HuH-7 (cell line): ENCODE results near the gene MPZ.
"Not testable (repeated sequence)": the region's sequence is repeated elsewhere in the genome, so short reads cannot be mapped to it uniquely, and the experiment has no call there.

Experiments used
- DNase-seq: peaks from one replicate; pipeline ENCODE4 v3.0.0; 2011; ENCODE audit warnings: low spot score

MPZ gene

DNA sequence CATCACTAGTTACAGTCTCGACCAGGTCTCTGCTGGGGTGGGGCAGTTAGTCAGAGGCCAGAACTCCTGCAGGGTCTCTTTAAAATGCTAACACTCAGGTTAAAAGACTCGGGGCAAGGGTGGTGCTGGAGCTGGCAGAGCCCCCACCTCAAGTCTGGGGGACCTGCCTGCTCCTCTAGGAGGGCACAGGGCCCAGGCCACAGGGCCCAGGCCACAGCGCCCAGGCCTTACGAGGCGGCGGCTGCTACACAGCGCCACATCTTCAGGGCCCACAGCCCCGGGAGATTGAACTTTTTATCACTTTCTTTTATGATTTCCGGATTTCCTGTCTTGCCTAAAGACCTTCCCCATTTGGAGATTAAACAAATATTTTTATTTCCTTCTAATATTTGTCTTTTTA lies 10.4 kb downstream of the MPZ start:
- no peak for DNase-seq

DNA sequence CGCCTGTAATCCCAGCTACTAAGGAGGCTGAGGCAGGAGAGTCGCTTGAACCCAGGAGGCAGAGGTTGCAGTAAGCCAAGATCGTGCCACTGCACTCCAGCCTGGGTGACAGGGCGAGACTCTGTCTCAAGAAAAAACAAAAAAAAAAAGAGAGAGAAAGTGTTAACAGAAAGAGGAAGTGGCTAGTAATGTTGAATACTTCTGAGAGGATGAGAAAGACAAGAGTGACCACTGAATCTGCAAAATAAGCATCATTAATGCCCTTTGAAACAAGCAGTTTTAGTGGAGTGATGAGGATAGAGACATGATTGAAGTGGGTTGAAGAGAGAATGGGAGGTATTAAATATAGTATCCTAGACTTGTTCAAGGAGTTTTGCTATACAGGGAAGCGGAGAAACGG lies 11.7 kb downstream of the MPZ start:
- no peak for DNase-seq

DNA sequence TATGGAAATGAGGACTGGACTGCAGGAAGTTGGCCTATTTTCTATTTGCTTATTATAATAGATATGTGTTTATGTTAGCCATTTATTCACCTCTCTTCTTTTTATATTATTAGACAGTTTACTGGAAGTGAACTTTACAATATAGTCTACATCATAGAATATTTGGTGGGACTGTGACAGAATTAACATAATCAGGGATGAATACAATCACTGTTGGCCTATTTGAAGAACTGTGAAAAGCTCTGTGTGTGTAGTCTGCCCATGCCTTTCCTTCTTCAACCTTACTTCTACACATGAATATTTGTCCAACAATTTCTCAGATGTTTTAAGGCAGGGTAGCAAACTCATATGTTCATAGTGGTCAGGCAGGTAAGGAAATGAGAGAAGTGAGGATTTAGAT lies 12.4 kb downstream of the MPZ start:
- DNase-seq, result no peak

DNA sequence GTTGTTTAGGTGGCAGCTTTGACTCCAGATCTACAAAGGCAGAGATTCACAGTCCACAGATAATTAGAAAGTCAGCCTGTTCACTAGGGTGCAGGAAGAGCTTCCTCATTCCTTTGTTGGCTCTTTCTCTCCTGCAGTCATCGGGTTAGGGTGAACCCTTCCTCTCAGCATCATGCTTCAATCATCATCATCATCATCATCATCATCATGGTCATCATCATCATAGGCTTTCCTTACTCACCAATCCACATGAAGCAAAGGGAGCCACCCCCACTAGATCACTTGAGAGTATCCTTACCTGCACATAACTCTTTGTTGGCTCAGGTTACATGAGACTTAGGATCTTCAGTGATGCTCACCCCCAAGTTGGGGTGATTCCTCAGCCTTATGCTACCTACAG lies 19.0 kb downstream of the MPZ start:
- no peak for DNase-seq

DNA sequence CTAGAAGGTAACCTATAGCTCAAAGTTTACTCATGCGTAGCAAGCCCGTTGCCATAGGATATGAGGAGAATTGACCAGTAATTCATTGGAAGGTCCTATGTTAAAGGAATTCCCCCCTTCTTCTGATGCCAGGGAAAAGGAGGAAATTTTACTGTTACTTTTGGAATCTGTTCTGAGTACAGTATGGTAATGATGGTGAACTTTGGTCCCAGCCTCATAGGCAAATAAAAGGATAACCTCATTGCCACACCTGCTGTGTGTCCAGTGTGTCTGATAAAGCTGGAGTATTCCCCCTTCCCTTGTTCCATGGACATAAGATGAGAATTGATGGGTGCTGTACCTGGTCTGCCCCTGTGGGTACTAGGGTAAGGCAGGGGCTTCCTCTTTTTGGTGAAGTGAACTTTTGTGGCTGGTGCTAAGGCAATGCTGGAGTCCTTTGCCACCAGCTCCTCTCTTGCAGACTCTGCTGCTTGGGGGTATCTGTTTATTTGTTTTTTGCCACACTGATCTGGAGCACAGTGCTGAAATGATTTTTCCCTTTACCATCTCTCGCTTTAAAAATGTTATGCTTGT lies 22.2 kb downstream of the MPZ start:
- peak; percentile 38 for DNase-seq

DNA sequence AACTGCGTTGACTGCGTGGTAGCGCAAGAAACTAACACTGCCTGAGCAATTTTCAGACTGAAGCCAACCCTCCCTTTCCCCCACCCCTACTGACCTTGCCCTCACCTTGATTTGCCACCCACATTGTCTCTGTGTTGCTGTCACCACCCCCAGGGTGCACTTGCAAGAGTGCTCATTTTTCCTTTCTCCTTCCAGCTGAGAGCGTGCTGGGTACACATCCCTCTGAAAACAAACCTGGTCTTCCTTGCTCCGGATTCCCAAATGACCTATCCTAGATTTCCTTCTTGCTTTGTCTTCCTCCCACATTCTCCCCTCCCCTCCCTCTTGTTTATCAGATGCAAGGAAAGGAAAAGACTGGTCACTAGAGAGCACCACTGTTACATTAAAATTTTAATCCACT lies 24.2 kb downstream of the MPZ start:
- DNase-seq, result no peak

DNA sequence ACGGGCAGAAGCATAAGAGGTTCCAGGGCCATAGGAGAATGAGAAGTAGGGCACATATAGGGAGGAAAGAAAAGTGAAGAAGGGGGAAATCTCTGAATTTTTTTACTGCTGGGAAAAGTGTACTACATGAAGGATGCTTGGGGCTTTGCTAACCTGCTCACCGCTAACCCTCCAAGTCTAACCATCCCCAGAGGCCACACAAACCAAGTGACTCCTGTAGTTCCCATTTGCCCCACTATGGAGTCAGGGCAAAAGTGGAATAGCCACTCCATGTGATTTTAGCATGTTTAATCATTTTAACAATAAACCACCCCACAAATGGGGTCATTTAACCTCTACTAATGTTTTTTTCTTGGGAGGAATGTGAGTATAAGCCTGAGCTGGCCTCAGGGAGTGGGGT lies 24.7 kb downstream of the MPZ start:
- no peak for DNase-seq

DNA sequence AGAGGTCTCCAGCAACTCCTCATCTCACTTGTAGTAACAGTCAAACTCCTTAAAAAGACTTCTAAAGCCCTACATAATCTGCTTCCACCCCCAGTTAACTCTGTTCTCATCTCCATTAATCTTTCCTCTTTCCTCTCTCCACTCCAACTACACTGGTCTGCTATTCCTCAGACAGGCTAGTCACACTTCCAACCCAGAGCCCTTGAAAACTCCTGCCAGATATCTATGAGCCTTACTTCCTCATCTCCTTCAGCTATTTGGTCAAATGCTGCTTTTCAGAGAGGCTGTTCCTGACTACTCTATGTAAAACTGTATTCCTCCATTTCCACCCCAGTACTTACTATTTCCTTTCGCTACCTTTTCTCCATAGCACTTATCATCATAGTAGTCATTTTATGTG lies 26.8 kb downstream of the MPZ start:
- no peak for DNase-seq

DNA sequence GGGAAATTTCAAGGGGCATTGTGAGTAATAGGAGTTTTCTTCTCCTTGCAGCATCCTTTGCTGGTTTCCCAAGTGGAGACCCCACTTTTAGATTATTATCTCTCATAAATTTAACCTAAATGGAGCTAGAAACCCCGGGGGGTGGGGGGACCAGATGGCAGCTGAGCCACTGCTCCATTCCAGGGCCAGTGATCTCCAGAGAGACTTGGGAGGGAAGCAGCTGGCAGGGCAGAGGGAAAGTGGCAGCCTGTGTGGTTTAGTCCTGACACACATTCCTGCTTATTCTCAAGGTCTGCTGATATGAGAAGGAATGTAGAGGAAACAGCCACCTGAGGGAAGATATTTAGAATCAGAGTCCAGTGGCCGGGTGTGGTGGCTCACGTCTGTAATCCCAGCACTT lies 34.9 kb downstream of the MPZ start:
- no peak for DNase-seq

DNA sequence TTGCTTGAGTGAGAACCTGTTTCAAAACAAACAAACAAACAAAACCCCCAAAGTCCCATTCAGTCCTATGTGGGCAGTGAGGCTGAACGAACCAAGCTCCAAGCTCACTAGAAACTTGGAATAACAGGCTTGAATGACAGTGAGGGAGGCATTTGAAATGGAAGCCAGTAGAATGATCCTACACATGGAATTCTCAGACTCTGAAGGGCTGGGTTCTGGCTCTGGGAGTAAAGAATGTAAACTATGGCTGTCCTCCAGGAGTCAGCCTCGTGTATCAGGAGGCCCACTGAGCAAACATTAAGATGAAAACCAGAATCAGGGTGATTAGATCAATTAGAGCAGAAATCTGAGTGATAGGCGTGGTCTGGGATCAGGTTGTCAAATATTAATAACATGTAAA lies 36.4 kb downstream of the MPZ start:
- DNase-seq, result no peak

DNA sequence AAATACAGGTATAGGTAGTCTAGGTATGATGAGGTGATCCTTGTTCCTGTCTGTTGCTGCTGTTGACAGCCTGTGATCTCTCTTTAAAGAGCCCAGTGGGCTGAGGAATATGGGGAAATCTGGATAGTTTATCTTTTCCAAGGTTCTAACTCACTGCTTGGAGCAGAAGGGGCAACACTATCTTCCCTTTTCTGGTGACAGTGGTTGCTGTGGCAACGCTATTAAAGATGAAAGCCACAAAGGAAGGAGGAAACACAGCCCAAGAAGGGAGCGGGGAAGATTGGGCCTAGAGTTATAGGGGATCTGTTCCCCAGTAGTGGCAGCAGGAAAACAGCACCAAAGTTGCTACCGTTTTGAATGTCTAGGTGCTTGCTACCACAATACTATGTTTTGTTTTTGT lies 42.4 kb downstream of the MPZ start:
- no peak for DNase-seq

DNA sequence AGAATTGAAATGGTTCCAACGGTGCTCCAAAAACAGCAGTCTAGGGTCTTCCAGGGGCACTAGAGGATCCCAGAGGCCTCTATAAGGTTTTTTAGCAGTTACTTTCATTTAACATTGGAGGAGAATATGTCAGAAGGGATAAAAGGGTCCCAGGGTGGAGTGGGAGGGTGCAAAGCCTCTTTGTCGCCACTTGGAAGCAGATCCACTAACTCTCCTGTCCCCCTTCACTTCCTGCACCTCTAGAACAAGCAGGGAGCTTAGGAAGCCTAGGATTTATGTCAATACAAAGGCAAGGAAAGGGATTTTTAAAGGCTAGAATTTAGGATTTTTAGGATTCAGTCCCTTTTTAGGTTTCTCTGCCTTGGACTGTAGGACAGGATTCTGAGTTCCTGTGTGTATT lies 42.9 kb downstream of the MPZ start:
- no peak for DNase-seq

DNA sequence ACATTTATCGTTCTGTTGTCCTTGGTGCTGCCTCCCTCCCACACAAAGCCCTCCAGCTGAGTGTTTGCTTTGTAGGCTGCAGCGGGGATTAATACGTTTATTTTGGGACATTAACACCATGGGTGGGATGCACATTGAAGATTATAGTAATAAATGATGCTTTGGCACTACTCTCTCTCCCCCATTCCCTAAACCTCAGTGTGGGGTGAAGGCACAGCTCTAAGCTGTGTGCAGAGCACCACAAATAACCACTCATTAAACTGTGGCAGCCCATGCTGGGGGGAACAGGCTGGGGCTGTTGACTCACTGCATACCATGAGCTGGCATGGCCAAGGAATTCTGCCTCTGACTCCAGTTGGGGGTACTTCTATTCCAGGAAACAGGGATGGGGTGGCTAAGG lies 43.6 kb downstream of the MPZ start:
- DNase-seq, result no peak

DNA sequence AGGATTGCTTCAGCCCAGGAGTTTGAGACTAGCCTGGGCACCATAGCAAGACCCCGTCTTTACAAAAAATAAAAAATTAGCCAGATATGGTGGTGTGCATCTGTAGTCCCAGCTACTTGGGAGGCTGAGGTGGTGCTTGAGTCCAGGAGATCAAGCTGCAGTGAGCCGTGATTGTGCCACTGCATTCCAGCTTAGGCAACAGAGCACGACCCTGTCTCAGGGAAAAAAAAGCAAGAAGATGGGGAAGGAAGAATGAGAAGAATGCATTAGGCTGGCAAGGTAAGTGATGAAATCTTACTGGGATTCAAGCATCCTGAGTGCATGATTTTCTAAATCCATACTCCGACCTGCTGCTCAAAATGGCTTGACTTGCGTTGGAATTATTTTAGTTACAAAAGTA lies 44.5 kb downstream of the MPZ start:
- DNase-seq, result no peak

DNA sequence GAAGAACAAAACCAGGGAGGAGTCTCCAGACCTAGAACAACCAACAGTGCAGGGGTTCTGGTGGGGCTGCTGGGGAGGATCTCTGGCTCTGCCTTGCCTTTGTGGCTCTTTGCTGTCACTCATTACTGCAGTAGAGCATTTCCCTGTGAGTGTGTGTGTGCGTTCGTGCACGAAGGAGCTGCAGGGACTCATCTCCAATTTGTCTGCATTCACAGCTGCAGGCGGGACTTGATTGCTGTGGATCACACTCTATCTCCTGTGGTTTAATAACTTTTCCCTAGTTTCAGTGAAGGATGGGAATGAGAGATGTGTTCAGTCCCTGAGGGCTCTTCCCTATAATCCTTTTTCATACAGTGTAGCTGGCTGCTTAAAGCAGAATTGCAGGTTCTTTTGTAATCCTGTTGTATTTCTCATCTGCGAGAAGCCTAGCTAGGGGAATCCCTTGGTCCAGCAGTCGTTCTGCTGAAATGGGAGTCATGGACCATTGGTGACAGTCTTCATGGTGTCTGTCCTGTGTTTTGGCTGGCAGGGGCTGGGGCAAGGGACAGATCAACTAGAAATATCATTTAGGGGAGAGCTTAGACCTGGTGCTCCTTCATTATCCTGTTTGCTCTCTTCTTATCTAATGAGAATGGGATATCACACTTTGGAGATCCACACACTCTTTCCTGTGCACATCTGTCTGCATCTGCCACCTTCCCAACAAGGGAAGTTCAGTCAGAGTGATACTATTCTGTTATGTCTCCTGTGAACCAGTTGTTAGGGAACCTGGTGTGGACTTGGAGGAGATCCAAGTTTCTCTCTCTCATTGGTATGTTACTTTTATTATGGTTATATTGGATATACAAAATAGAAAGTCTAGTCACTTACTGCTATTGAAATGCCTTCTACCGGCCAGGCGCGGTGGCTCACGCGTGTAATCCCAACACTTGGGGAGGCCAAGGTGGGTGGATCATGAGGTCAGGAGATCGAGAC lies 48.2 kb downstream of the MPZ start:
- no peak for DNase-seq

DNA sequence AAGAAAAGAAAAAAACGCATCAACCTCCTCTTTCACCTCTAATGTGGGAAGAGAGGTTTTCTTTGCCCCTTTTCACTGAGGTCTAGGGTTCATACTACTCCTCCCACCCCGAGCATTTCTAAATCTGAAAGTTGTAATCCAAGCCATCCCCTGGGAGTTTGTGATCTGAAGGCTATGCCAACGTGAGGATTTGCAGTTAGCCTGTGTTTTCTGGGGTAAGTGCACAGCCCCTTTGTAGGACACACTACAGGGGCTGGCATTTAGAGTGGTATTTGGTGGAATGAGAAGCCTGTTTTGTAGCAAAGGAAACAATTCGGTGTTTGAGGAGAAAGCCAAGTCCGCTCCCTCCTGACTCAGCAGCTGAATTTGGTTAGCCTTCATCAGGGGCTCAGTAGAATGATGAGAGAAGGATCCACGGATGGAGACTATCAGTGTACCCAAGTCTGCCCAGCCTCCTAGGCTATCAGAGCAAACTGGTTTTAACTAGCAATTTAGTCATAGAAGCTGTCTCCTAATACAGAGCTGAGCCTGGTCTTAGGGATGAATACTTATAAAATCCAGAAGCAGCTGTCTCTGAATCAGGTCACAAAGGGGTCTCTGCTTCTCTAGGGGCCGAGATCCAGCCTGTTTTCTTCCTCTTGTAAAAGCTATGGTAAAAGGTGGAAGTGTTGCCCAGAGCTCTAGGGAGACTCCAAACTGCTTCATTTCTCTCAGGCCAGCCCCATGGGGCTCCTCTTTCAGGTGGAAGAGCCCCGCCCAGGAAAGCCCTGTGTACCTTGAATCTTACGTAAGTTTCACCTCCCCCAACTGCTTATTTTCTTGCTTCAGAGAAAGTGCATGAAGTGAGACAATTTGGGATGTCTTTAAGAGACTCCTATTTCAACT lies 49.1 kb downstream of the MPZ start:
- no peak for DNase-seq

DNA sequence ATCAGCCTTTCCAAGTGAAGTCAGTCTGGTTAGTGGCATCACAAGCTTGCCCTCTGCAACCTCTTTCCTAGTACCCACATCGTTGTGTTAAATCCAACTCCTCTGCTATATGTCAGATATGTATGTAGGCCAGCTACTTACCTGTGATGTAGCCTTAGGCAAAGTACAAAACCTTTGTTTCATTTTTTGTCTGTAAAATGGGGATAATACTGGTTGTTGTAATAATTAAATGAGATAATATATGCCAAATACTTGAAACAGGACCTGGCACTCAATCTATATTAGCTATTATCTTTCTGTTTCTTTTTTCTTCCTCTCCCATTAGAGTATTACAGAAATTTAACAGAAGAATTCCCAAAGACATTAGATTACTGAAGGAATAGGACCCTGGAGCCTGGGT lies 50.0 kb downstream of the MPZ start:
- DNase-seq, result no peak

DNA sequence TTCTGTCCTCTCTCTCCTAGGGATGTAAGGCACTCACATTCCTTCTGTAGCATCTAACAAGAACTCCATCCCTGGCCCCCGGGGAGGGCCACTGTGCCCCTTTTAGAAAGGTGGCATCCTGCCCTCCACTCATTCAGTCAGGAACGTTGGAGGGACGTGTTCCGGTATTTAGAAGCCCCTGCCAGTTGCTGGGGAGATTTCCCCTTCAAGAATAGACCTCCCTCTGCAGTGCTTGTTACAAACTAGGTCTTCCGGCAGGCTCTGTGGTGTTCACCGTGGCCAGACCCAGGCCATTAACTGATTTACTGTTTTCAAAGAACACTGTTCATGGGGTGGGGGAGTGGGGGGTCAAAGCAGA lies 50.4 kb downstream of the MPZ start:
- no peak for DNase-seq

DNA sequence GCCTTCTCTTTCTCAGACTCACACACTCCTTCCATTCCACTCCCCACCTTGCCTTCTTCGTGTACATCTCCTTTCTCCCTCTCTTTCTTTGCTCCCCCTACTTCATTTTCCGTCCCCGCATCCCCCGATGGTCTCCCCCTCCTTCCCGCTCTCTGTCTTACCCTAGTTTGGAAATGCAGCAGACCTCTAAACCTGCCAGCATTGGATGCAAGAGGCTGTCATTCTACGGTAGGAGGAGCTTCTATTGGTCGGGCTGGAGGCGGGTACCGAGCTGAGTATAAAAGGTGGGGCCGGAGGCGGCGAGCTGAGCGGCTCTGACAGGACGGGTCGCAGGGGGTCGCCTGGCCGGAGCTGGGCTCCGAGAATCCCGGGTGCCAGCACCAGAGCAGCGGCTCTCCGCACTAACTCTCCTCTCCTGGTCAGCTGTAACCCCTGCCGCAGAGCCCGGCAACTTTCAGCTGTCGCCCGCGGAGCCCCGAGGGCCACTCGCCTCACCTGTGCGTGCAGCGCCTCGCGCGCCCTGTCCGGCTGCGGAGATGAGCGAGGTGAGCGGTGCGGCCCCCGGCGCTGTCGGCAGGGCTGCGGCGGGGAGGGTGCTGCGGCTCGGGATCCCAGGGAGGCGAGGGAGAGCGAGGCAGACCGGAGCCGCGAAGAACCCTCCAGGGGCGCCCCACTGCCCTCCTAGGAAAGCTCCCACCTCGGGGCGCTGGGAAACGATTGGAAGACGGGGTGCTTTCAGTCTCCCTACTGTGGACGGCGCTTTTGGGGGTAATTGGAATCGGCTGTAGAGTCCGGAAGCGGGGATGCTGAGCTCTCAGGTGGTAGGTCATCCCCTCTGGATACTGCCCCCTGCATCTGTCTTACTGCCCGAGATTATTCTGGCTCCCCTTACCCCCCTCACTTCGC lies 51.1 kb downstream of the MPZ start, which contains the start of gene PCP4L1:
PCP4L1 (plus strand) TSS at position 307 of the 906 bp plus-strand sequence; CDS start at position 537, 230 bp downstream.
- DNase-seq, result no peak

DNA sequence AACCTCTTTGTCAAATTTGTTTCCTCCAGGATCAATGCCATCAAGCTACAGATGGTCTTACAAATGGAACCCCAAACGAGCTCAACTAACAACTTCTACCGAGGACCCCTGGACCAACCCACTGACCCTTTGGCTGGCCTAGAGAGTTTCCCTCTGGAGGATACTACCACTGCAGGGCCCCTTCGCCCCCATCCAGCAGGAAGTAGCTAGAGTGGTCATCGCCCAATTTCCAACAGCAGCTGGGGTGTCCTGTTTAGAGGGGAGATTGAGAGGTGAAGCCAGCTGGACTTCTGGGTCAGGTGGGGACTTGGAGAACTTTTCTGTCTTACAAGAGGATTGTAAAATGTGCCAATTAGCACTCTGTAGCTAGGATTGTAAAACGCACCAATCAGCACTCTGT lies 52.7 kb downstream of the MPZ start:
- not testable (repeated sequence) for DNase-seq

DNA sequence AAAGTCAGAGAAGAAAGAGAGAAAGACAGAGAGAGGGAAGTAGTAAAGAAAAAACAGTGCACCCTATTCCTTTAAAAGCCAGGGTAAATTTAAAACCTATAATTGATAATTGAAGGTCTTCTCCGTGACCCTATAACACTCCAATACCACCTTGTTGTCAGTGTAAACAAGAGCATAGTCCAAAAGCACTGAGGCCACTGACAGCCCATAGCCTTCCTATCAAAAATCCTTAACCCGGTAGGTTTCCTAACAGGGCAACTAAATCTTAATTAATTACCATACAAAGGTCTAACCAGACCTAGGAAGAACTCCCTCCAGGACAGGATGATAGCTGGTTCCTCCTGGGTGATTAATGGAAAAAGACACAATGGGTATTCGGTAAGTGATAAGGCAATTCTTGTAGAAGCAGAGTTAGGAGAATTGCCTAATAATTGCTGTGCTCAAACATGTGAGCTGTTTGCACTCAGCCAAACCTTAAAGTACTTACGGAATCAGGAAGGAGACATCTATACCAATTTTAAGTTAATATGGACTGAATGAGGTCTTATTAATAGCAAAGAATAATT lies 53.7 kb downstream of the MPZ start:
- not testable (repeated sequence) for DNase-seq
